GM12878 (cell line): ENCODE results near the gene RHEBL1. TPM values are rescaled to one million over a fixed set of nuclear protein-coding genes. Genes with fewer than 3 reads are reported as not detected.

Experiments
- ATAC-seq: fragments of 200-7000 bp; cut with Tn5 transposase; 3 replicates; pipeline ENCODE4 v1.9.1; 2020; ENCODE audit warnings: mild to moderate bottlenecking, moderate library complexity
- BruUV-seq: library from RNA; stranded (reverse); fragments of 400-500 nt; replicated peaks from 2 replicates; lab custom pipeline; 2021; lab: Mats Ljungman, UMichigan
- CTCF ChIA-PET: fragments of 300-600 bp; sonication (Branson Sonifier 250); formaldehyde crosslinking; extraction: SDS; loops from one replicate; lab custom pipeline; 2021; ENCODE audit warnings: inconsistent platforms; lab: Yijun Ruan, JAX
- POLR2A ChIA-PET: fragments of 350-600 bp; formaldehyde crosslinking; extraction: SDS; loops from one replicate; lab custom pipeline; 2021; ENCODE audit warnings: inconsistent platforms; lab: Charles Lee
- RAD21 ChIA-PET: fragments of 300-600 bp; sonication (Branson Sonifier 250); formaldehyde crosslinking; loops from one replicate; lab custom pipeline; 2023; ENCODE audit warnings: antibody characterized with exemption; ENCODE audit not compliant: unreplicated experiment; lab: Charles Lee
- SMC1A ChIA-PET: fragments of 300-600 bp; sonication (Branson Sonifier 250); formaldehyde crosslinking; loops from one replicate; lab custom pipeline; 2023; ENCODE audit not compliant: unreplicated experiment, uncharacterized antibody; lab: Charles Lee
- DNase-seq: peaks from one replicate; pipeline ENCODE4 v3.0.0-alpha.2; 2011; ENCODE audit warnings: low read depth, low spot score
- FAIRE-seq: peaks from 3 replicates; lab custom pipeline; 2011; peaks lifted over from hg19 to GRCh38; lab: Jason Lieb, UNC
- H2AFZ ChIP-seq: 2 replicates; pipeline ENCODE4 v1.6.0; 2011; ENCODE audit warnings: low read depth, low read length, control low read depth; ENCODE audit not compliant: control insufficient read depth
- H3K27ac ChIP-seq: 2 replicates; pipeline ENCODE4 v1.5.1; 2011; ENCODE audit warnings: control low read depth; ENCODE audit not compliant: control insufficient read depth, insufficient read depth
- H3K27me3 ChIP-seq, 2 experiments: replicated peaks in 1 of 2; 2 replicates each; pipeline versions ENCODE4 v1.6.0 to v1.6.1; 2011; ENCODE audit warnings: low read length in 1 of 2; ENCODE audit not compliant: control insufficient read depth in 2 of 2, insufficient read depth in 2 of 2
- H3K36me3 ChIP-seq, 2 experiments: 2 replicates each; pipeline ENCODE4 v1.5.1; 2011; ENCODE audit warnings: low read length in 1 of 2; ENCODE audit not compliant: control insufficient read depth in 2 of 2, insufficient read depth in 2 of 2
- H3K4me1 ChIP-seq: 2 replicates; pipeline ENCODE4 v1.6.1; 2011; ENCODE audit warnings: mild to moderate bottlenecking, low read length, moderate library complexity, mixed read lengths; ENCODE audit not compliant: control insufficient read depth, insufficient read depth
- H3K4me2 ChIP-seq: 2 replicates; pipeline ENCODE4 v1.6.0; 2011; ENCODE audit warnings: control low read depth; ENCODE audit not compliant: control insufficient read depth, insufficient read depth
- H3K4me3 ChIP-seq: fragments of 200-600 bp; sonication (generic); 2 replicates; pipeline ENCODE4 v1.5.1; 2016
- H3K79me2 ChIP-seq: 2 replicates; pipeline ENCODE4 v1.6.0; 2011; ENCODE audit warnings: low read length; ENCODE audit not compliant: control insufficient read depth, insufficient read depth
- H3K9ac ChIP-seq: 2 replicates; pipeline ENCODE4 v1.8.0; 2011; ENCODE audit warnings: low read length, control low read depth, mixed read lengths; ENCODE audit not compliant: control insufficient read depth, insufficient read depth
- H3K9me3 ChIP-seq: replicated peaks from 3 replicates; pipeline ENCODE4 v1.5.1; 2011; ENCODE audit warnings: mild to moderate bottlenecking, low read length; ENCODE audit not compliant: control insufficient read depth, insufficient read depth
- H4K20me1 ChIP-seq: 2 replicates; pipeline ENCODE4 v1.6.0; 2011; ENCODE audit not compliant: control insufficient read depth, insufficient read depth
- EP300 ChIP-seq, 2 experiments: fragments of 150-350 bp in 1 of 2; IDR thresholded peaks; 2 replicates each; pipeline ENCODE4 v1.6.1; 2011 to 2012; ENCODE audit warnings: low read depth in 2 of 2, low read length in 2 of 2, borderline replicate concordance in 1 of 2, improper control_type of control experiment in 1 of 2, inconsistent platforms in 1 of 2; ENCODE audit not compliant: control insufficient read depth in 1 of 2
- RELA ChIP-seq: fragments of 450-650 bp; IDR thresholded peaks from 2 replicates; pipeline ENCODE4 v1.8.0; 2014; ENCODE audit warnings: borderline replicate concordance; ENCODE audit not compliant: partially characterized antibody
- SIN3A ChIP-seq: IDR thresholded peaks from 2 replicates; pipeline ENCODE4 v1.6.1; 2012; ENCODE audit warnings: low read depth, low read length, improper control_type of control experiment
- WGBS: methylation state at CpG from one replicate; pipeline ENCODE4 v1.1.6; 2016; ENCODE audit warnings: low lambda C conversion rate; ENCODE audit not compliant: insufficient replicate concordance, insufficient coverage; ENCODE audit errors: missing lambda C conversion rate; 5-methylcytosine and 5-hydroxymethylcytosine counted together
- in situ Hi-C: fragments of 300-500 bp; cut with MboI; formaldehyde crosslinking; loops from 9 replicates; pipeline ENCODE4 v1.14.3; 2018; ENCODE audit warnings: mixed read lengths
- intact Hi-C: fragments of 100-400 bp; cut with micrococcal nuclease; formaldehyde crosslinking; loops from one replicate; pipeline ENCODE4 v1.14.2; 2022; ENCODE audit not compliant: unreplicated experiment
- polyA plus RNA-seq, 11 experiments: library from polyadenylated mRNA; depleted of rRNA in 4 of 11; unstranded in 6 of 11; stranded (reverse) in 5 of 11; fragments of >200 nt; fragmentation: Nextera tagmentation in 4 of 11; fragmentation: Illumina TruSeq in 1 of 11; extraction: Ambion mirVana in 4 of 11; extraction: Trizol in 1 of 11; gene quantifications; 1 replicate in 1 of 11; 2 replicates in 10 of 11; pipeline versions ENCODE4 v1.2.1 to v1.2.3, GENCODE V29; 2011 to 2016; ENCODE audit warnings: inconsistent platforms in 2 of 11, missing spikeins in 2 of 11, low read depth in 1 of 11
- total RNA-seq, 4 experiments: library from RNA; depleted of rRNA in 3 of 4; stranded (reverse); fragments of >200 nt in 3 of 4; fragmentation: Illumina TruSeq in 1 of 4; extraction: Trizol in 1 of 4; gene quantifications; 2 replicates each; pipeline versions ENCODE4 v1.2.1 to v1.2.3, GENCODE V29; 2013 to 2021
- TF ChIP-seq, protein P1 (sequence below): IDR thresholded peaks from 2 replicates; pipeline ENCODE4 v1.6.1; 2012; ENCODE audit warnings: mild to moderate bottlenecking, low read depth, low read length
- TF ChIP-seq, protein P2 (sequence below): fragments of 450-650 bp; IDR thresholded peaks from 2 replicates; pipeline ENCODE4 v1.6.1; 2017; ENCODE audit warnings: antibody characterized with exemption, mild to moderate bottlenecking, moderate library complexity
- TF ChIP-seq, protein P3 (sequence below): fragments of 450-650 bp; IDR thresholded peaks from 2 replicates; pipeline ENCODE4 v1.6.1; 2017; ENCODE audit warnings: low read depth, mild to moderate bottlenecking, moderate library complexity

RHEBL1 gene
- total and polyA plus RNA-seq, 10 of the 15 experiments (the other 5 are each of a cell fraction or from before 2014, with no cell fraction given), result 5.9 to 18.7 (median 12.0) TPM

DNA sequence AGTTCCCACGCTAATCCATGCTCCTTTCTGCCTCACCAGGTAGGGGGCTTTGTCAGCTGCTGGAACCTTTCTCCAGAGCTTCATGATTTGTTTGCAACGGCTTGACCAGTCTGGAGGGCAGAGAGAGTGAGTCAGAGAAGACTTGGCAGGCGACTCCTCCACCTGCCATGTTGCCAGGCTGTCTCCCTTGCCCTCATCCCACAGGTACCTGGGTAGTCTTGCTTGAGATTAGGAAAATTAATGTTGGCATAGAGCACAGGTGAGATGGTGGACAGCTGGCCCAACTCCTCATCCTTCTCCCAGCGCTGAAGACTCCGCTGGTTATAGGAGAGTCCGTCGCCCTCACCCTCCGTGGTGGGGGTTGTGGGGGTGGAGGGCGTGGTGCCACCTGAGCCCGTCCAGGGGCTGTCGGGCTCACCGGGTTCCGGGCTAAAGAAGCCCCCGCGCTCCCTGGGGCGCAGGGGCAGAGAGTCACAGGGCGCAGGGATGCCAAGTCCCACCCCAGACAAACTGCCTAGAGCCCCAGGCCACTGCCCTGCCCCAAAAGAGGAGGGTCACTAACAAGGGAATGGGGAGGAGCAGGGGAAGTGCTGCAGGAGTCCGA is 27.8 kb downstream of the RHEBL1 start (continued):
- TF ChIP-seq, protein P1, sequence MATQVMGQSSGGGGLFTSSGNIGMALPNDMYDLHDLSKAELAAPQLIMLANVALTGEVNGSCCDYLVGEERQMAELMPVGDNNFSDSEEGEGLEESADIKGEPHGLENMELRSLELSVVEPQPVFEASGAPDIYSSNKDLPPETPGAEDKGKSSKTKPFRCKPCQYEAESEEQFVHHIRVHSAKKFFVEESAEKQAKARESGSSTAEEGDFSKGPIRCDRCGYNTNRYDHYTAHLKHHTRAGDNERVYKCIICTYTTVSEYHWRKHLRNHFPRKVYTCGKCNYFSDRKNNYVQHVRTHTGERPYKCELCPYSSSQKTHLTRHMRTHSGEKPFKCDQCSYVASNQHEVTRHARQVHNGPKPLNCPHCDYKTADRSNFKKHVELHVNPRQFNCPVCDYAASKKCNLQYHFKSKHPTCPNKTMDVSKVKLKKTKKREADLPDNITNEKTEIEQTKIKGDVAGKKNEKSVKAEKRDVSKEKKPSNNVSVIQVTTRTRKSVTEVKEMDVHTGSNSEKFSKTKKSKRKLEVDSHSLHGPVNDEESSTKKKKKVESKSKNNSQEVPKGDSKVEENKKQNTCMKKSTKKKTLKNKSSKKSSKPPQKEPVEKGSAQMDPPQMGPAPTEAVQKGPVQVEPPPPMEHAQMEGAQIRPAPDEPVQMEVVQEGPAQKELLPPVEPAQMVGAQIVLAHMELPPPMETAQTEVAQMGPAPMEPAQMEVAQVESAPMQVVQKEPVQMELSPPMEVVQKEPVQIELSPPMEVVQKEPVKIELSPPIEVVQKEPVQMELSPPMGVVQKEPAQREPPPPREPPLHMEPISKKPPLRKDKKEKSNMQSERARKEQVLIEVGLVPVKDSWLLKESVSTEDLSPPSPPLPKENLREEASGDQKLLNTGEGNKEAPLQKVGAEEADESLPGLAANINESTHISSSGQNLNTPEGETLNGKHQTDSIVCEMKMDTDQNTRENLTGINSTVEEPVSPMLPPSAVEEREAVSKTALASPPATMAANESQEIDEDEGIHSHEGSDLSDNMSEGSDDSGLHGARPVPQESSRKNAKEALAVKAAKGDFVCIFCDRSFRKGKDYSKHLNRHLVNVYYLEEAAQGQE, result no peak
- TF ChIP-seq, protein P2, sequence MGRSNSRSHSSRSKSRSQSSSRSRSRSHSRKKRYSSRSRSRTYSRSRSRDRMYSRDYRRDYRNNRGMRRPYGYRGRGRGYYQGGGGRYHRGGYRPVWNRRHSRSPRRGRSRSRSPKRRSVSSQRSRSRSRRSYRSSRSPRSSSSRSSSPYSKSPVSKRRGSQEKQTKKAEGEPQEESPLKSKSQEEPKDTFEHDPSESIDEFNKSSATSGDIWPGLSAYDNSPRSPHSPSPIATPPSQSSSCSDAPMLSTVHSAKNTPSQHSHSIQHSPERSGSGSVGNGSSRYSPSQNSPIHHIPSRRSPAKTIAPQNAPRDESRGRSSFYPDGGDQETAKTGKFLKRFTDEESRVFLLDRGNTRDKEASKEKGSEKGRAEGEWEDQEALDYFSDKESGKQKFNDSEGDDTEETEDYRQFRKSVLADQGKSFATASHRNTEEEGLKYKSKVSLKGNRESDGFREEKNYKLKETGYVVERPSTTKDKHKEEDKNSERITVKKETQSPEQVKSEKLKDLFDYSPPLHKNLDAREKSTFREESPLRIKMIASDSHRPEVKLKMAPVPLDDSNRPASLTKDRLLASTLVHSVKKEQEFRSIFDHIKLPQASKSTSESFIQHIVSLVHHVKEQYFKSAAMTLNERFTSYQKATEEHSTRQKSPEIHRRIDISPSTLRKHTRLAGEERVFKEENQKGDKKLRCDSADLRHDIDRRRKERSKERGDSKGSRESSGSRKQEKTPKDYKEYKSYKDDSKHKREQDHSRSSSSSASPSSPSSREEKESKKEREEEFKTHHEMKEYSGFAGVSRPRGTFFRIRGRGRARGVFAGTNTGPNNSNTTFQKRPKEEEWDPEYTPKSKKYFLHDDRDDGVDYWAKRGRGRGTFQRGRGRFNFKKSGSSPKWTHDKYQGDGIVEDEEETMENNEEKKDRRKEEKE, result no peak

DNA sequence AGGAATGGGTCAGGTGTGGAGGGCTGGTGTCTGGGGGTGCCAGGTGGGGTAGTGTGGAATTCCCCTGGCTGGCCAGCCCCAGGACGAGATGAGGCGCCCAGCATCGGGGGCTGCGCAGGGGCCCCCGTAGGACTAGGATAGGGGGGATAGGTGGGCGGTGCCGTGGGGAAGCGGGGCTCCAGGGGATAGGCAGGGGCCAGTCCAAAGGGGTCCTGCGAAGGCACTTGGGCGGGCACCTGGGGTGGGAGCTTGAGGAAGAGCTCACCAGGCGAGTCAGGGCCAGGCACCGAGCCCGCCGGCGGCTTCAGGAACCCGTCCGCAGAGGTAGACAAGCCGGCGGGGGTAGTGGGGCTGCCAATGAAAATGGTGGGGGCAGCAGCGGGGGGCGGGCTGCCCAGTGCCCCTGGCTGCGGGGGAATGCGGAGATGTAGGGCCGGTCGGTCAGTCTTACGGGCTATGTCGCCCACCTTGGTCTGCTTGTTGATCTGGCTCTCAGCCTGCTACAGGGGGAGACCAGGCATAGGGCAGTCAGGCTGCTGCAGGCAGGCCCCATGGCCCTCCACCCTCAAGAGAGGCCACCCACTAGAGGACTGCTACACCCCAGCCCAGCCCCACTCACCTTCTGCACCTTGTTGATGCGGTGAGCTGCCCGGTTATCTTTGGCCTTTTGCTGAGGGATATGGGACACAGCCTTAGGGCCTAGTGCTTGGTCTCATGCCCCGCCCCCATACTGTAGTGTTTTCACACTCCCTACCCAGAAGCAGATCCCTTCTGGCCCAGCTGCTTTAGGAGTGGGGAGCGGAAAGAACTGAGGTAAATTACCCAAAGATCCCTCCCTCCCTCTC is 28.5 kb downstream of the RHEBL1 start:
- Histone ChIP-seq H3K4me2 (no peak overlapping the region), H4K20me1 (no peaks in the 10 kb centered on the region), H2AFZ (no peak overlapping the region), H3K27me3 (no peaks in the 10 kb centered on the region), H3K9me3 (no peaks in the 10 kb centered on the region), H3K4me3 (no peak overlapping the region)
- WGBS, result 97% methylated on average over 18 of the region's 31 CpGs
- POLR2A ChIA-PET, result no interaction called here
- DNase-seq, result no peak
- intact Hi-C loops (no loop called here), in situ Hi-C loops (no loop called here)
- no peak for ATAC-seq
- no peak for TF ChIP-seq RELA
- TF ChIP-seq, protein P3, sequence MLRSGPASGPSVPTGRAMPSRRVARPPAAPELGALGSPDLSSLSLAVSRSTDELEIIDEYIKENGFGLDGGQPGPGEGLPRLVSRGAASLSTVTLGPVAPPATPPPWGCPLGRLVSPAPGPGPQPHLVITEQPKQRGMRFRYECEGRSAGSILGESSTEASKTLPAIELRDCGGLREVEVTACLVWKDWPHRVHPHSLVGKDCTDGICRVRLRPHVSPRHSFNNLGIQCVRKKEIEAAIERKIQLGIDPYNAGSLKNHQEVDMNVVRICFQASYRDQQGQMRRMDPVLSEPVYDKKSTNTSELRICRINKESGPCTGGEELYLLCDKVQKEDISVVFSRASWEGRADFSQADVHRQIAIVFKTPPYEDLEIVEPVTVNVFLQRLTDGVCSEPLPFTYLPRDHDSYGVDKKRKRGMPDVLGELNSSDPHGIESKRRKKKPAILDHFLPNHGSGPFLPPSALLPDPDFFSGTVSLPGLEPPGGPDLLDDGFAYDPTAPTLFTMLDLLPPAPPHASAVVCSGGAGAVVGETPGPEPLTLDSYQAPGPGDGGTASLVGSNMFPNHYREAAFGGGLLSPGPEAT, result no peak
- TF ChIP-seq SIN3A, result no peak
- no peak for TF ChIP-seq EP300 (IDR thresholded peaks at IDR 0.05; ENCODE audit: borderline replicate concordance in 1 of 2, control insufficient read depth in 1 of 2, low read depth in 2 of 2, low read length in 2 of 2)
- TF ChIP-seq, all 136 proteins: peak for 0
- SMC1A ChIA-PET, result no interaction called here
- CTCF ChIA-PET, result interaction anchor here (1.2 kb wide), 1 partner anchor 53 kb away, joined by 3 read pairs; no protein-coding TSS in a partner anchor
- TSS peak; percentile 41 for BruUV-seq
- RAD21 ChIA-PET, result no interaction called here
- Histone ChIP-seq H3K36me3 (peaks cover 40 to 74% of the 10 kb centered on the region in 2 experiments), H3K27ac (no peak overlapping the region), H3K9ac (no peak overlapping the region), H3K4me1 (no peaks in the 10 kb centered on the region), H3K79me2 (no peaks in the 10 kb centered on the region)
- no peak for FAIRE-seq
